IMR-90 (cell line): ENCODE measurements around the gene TMEM181. TPM values are rescaled to one million over a fixed set of nuclear protein-coding genes. Genes with fewer than 3 reads are reported as not detected.
A peak's percentile ranks its signal among the peaks of the same experiment; 100 is the strongest.

ENCODE experiments used
- ATAC-seq: fragments of 200-7000 bp; cut with Tn5 transposase; 2 replicates; pipeline ENCODE4 v1.9.1; 2020; ENCODE audit warnings: low read depth, mild to moderate bottlenecking, moderate library complexity
- Bru-seq: library from RNA; stranded (reverse); fragments of 400-500 nt; gene quantifications from one replicate; lab custom pipeline; 2021; lab: Mats Ljungman, UMichigan
- BruChase-seq, 2 experiments: library from RNA; stranded (reverse); fragments of 400-500 nt; gene quantifications; one replicate each; lab custom pipeline; 2021; lab: Mats Ljungman, UMichigan
- BruUV-seq: library from RNA; stranded (reverse); fragments of 400-500 nt; replicated peaks from 2 replicates; lab custom pipeline; 2021; lab: Mats Ljungman, UMichigan
- CTCF ChIA-PET: fragments of 300-600 bp; formaldehyde crosslinking; extraction: SDS; loops from one replicate; lab custom pipeline; 2021; ENCODE audit warnings: antibody characterized with exemption; lab: Yijun Ruan, JAX
- POLR2A ChIA-PET: fragments of 300-600 bp; sonication (Branson Sonifier 250); formaldehyde crosslinking; loops from one replicate; lab custom pipeline; 2022; ENCODE audit warnings: antibody characterized with exemption; ENCODE audit not compliant: unreplicated experiment; lab: Charles Lee
- DNase-seq: peaks from one replicate; pipeline ENCODE4 v3.0.0; 2013
- H2AFZ ChIP-seq: replicated peaks from 2 replicates; pipeline ENCODE3; 2013; ENCODE audit warnings: low read length, mild to moderate bottlenecking; ENCODE audit not compliant: poor library complexity
- H2AK5ac ChIP-seq: 2 replicates; pipeline ENCODE4 v1.6.1; 2013; ENCODE audit warnings: low read depth, low read length, inconsistent platforms
- H2AK9ac ChIP-seq: replicated peaks from 2 replicates; pipeline ENCODE3; 2013; ENCODE audit warnings: mild to moderate bottlenecking, low read depth, low read length, moderate library complexity; ENCODE audit not compliant: poor library complexity
- H2BK120ac ChIP-seq: 2 replicates; pipeline ENCODE4 v1.6.1; 2013; ENCODE audit warnings: low read depth, low read length, inconsistent platforms
- H2BK15ac ChIP-seq: 3 replicates; pipeline ENCODE4 v1.6.1; 2013; ENCODE audit warnings: low read depth, low read length, inconsistent platforms
- H2BK20ac ChIP-seq: 2 replicates; pipeline ENCODE4 v1.6.1; 2013; ENCODE audit warnings: low read depth, mild to moderate bottlenecking, inconsistent platforms, low read length, moderate library complexity
- H2BK5ac ChIP-seq: 2 replicates; pipeline ENCODE4 v1.6.1; 2013; ENCODE audit warnings: mild to moderate bottlenecking, low read depth, low read length, inconsistent platforms; ENCODE audit not compliant: poor library complexity, severe bottlenecking
- H3K14ac ChIP-seq: replicated peaks from 2 replicates; pipeline ENCODE4 v1.6.1; 2013; ENCODE audit warnings: low read depth, low read length, inconsistent platforms
- H3K18ac ChIP-seq: 2 replicates; pipeline ENCODE4 v1.6.1; 2013; ENCODE audit warnings: low read depth, low read length, control low read depth
- H3K23ac ChIP-seq: 2 replicates; pipeline ENCODE4 v1.6.1; 2013; ENCODE audit warnings: low read depth, low read length, inconsistent platforms
- H3K27ac ChIP-seq: 2 replicates; pipeline ENCODE4 v1.5.1; 2013; ENCODE audit warnings: mild to moderate bottlenecking, control low read depth, low read length; ENCODE audit not compliant: insufficient read depth
- H3K27me3 ChIP-seq: 2 replicates; pipeline ENCODE4 v1.6.1; 2013; ENCODE audit warnings: low read length; ENCODE audit not compliant: control insufficient read depth, insufficient read depth
- H3K36me3 ChIP-seq: 2 replicates; pipeline ENCODE4 v1.6.1; 2013; ENCODE audit warnings: low read length, mixed read lengths; ENCODE audit not compliant: control insufficient read depth, insufficient read depth
- H3K4ac ChIP-seq: 2 replicates; pipeline ENCODE4 v1.6.1; 2013; ENCODE audit warnings: low read depth, low read length, inconsistent platforms
- H3K4me1 ChIP-seq: 2 replicates; pipeline ENCODE4 v1.6.1; 2013; ENCODE audit warnings: low read length, mixed read lengths; ENCODE audit not compliant: control insufficient read depth, insufficient read depth
- H3K4me2 ChIP-seq: 2 replicates; pipeline ENCODE4 v1.6.1; 2013; ENCODE audit warnings: low read depth, mild to moderate bottlenecking, control low read depth, low read length, moderate library complexity
- H3K4me3 ChIP-seq: 2 replicates; pipeline ENCODE4 v1.5.1; 2013; ENCODE audit warnings: low read depth, mild to moderate bottlenecking, control low read depth, low read length, moderate library complexity; ENCODE audit not compliant: insufficient read depth
- H3K56ac ChIP-seq: 2 replicates; pipeline ENCODE4 v1.6.1; 2013; ENCODE audit warnings: low read length, inconsistent platforms; ENCODE audit not compliant: insufficient read depth; ENCODE audit errors: extremely low read depth
- H3K79me1 ChIP-seq, 2 experiments: 2 replicates each; pipeline ENCODE4 v1.6.1; 2013; ENCODE audit warnings: low read length in 2 of 2, inconsistent platforms in 1 of 2, low read depth in 1 of 2
- H3K9ac ChIP-seq: 2 replicates; pipeline ENCODE4 v1.6.1; 2013; ENCODE audit warnings: low read depth, low read length, control low read depth
- H3K9me1 ChIP-seq: 2 replicates; pipeline ENCODE4 v1.6.1; 2013; ENCODE audit warnings: low read length, inconsistent platforms; ENCODE audit not compliant: insufficient read depth
- H3K9me3 ChIP-seq: 2 replicates; pipeline ENCODE4 v1.6.1; 2013; ENCODE audit warnings: low read length; ENCODE audit not compliant: control insufficient read depth, insufficient read depth
- H4K20me1 ChIP-seq: 2 replicates; pipeline ENCODE4 v1.6.1; 2013; ENCODE audit warnings: low read length, inconsistent platforms; ENCODE audit not compliant: insufficient read depth
- H4K5ac ChIP-seq: 2 replicates; pipeline ENCODE4 v1.6.1; 2013; ENCODE audit warnings: mild to moderate bottlenecking, low read depth, low read length, control low read depth
- H4K8ac ChIP-seq, 2 experiments: 2 replicates each; pipeline ENCODE4 v1.6.1; 2013; ENCODE audit warnings: low read depth in 2 of 2, low read length in 2 of 2, control low read depth in 1 of 2, inconsistent platforms in 1 of 2
- H4K91ac ChIP-seq: 2 replicates; pipeline ENCODE4 v1.6.1; 2013; ENCODE audit warnings: low read depth, low read length, inconsistent platforms; ENCODE audit not compliant: insufficient read depth
- BHLHE40 ChIP-seq: fragments of 150-350 bp; IDR thresholded peaks from 2 replicates; pipeline ENCODE4 v1.6.1; 2016; ENCODE audit warnings: mild to moderate bottlenecking, low read depth, low read length
- CEBPB ChIP-seq: IDR thresholded peaks from 2 replicates; pipeline ENCODE4 v1.6.1; 2012; ENCODE audit warnings: low read depth, low read length, improper control_type of control experiment
- MAFK ChIP-seq: IDR thresholded peaks from 2 replicates; pipeline ENCODE4 v1.6.1; 2012; ENCODE audit warnings: low read depth, low read length, improper control_type of control experiment
- MAZ ChIP-seq: IDR thresholded peaks from 2 replicates; pipeline ENCODE4 v1.6.1; 2012; ENCODE audit warnings: low read depth, mild to moderate bottlenecking, low read length, improper control_type of control experiment, moderate library complexity, borderline replicate concordance
- MXI1 ChIP-seq: IDR thresholded peaks from 2 replicates; pipeline ENCODE4 v1.6.1; 2012; ENCODE audit warnings: low read depth, mild to moderate bottlenecking, low read length, moderate library complexity, borderline replicate concordance
- NFE2L2 ChIP-seq: fragments of 150-350 bp; IDR thresholded peaks from 2 replicates; pipeline ENCODE4 v1.6.1; 2016; ENCODE audit warnings: low read depth, mild to moderate bottlenecking, low read length
- POLR2A ChIP-seq: IDR thresholded peaks from 2 replicates; pipeline ENCODE4 v1.6.1; 2012; ENCODE audit warnings: mild to moderate bottlenecking, low read depth, low read length
- RAD21 ChIP-seq: IDR thresholded peaks from 2 replicates; pipeline ENCODE4 v1.6.1; 2012; ENCODE audit warnings: low read length, improper control_type of control experiment
- RCOR1 ChIP-seq: IDR thresholded peaks from 2 replicates; pipeline ENCODE4 v1.6.1; 2012; ENCODE audit warnings: mild to moderate bottlenecking, low read length, improper control_type of control experiment; ENCODE audit not compliant: insufficient replicate concordance
- SMC3 ChIP-seq: fragments of 150-350 bp; IDR thresholded peaks from 2 replicates; pipeline ENCODE4 v1.6.1; 2016; ENCODE audit warnings: low read depth, mild to moderate bottlenecking, antibody characterized with exemption, low read length, moderate library complexity
- WGBS, 2 experiments: methylation state at CpG; one replicate each; pipeline versions ENCODE4 v1.1.5 to v1.1.7; 2013; ENCODE audit warnings: missing lambda C conversion rate in 2 of 2; ENCODE audit not compliant: insufficient read length in 1 of 2; ENCODE audit errors: extremely low coverage in 2 of 2; 5-methylcytosine and 5-hydroxymethylcytosine counted together
- dilution Hi-C: fragments of 300-500 bp; cut with HindIII; formaldehyde crosslinking; loops from one replicate; pipeline ENCODE4 v1.14.3; 2018; ENCODE audit warnings: low sequenced_read_pairs; ENCODE audit not compliant: unreplicated experiment
- in situ Hi-C: fragments of 300-500 bp; cut with MboI; formaldehyde crosslinking; loops from 3 replicates; pipeline ENCODE4 v1.14.3; 2019; ENCODE audit warnings: low sequenced_read_pairs, inconsistent platforms, mixed read lengths
- intact Hi-C: fragments of 100-400 bp; cut with micrococcal nuclease; formaldehyde crosslinking; loops from 2 replicates; pipeline ENCODE4 v1.10.0; 2022
- long read RNA-seq: library from polyadenylated mRNA; unstranded; transcript quantifications from one replicate; pipeline ENCODE4 v2.0.0, GENCODE V29; 2021; ENCODE audit not compliant: unreplicated experiment
- polyA plus RNA-seq, 3 experiments: library from polyadenylated mRNA; depleted of rRNA; stranded (reverse); fragments of >200 nt; gene quantifications; 2 replicates each; pipeline ENCODE4 v1.2.3, GENCODE V29; 2012; ENCODE audit warnings: low replicate concordance in 1 of 3
- total RNA-seq: library from RNA; depleted of rRNA; stranded (reverse); fragments of >200 nt; gene quantifications from 2 replicates; pipeline ENCODE4 v1.2.3, GENCODE V29; 2012; rRNA removed
- TF ChIP-seq, protein P1 (sequence below): conservative IDR thresholded peaks from 2 replicates; pipeline ENCODE4 v1.5.1; 2012; ENCODE audit warnings: mild to moderate bottlenecking, low read depth, low read length, improper control_type of control experiment

Gene TMEM181, protein sequence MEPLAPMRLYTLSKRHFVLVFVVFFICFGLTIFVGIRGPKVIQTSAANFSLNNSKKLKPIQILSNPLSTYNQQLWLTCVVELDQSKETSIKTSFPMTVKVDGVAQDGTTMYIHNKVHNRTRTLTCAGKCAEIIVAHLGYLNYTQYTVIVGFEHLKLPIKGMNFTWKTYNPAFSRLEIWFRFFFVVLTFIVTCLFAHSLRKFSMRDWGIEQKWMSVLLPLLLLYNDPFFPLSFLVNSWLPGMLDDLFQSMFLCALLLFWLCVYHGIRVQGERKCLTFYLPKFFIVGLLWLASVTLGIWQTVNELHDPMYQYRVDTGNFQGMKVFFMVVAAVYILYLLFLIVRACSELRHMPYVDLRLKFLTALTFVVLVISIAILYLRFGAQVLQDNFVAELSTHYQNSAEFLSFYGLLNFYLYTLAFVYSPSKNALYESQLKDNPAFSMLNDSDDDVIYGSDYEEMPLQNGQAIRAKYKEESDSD
- total RNA-seq (27.8 and 40.0 TPM in 2 replicates), polyA plus RNA-seq (2012; rRNA removed) (16.8 and 22.8 TPM in 2 replicates), Bru-seq, nascent RNA (percentile 87 among the genes with signal in this experiment), BruChase-seq, experiment 1, labeled RNA remaining after a 6-hour chase (percentile 95 among the genes with signal in this experiment), BruChase-seq, experiment 2, labeled RNA remaining after a 2-hour chase (percentile 96 among the genes with signal in this experiment)
- 6.0 and 9.4 TPM in 2 replicates for polyA plus RNA-seq (2012; cell fraction: cytosol; rRNA removed)
- polyA plus RNA-seq (2012; cell fraction: nucleus; rRNA removed; ENCODE audit: low replicate concordance) = 4.9 and 22.2 TPM in 2 replicates
- long read RNA-seq, partial matches to known transcripts = 20 of 76 reads
- long read RNA-seq, other reads (novel, unspliced or antisense) = 56 of 76 reads

DNA sequence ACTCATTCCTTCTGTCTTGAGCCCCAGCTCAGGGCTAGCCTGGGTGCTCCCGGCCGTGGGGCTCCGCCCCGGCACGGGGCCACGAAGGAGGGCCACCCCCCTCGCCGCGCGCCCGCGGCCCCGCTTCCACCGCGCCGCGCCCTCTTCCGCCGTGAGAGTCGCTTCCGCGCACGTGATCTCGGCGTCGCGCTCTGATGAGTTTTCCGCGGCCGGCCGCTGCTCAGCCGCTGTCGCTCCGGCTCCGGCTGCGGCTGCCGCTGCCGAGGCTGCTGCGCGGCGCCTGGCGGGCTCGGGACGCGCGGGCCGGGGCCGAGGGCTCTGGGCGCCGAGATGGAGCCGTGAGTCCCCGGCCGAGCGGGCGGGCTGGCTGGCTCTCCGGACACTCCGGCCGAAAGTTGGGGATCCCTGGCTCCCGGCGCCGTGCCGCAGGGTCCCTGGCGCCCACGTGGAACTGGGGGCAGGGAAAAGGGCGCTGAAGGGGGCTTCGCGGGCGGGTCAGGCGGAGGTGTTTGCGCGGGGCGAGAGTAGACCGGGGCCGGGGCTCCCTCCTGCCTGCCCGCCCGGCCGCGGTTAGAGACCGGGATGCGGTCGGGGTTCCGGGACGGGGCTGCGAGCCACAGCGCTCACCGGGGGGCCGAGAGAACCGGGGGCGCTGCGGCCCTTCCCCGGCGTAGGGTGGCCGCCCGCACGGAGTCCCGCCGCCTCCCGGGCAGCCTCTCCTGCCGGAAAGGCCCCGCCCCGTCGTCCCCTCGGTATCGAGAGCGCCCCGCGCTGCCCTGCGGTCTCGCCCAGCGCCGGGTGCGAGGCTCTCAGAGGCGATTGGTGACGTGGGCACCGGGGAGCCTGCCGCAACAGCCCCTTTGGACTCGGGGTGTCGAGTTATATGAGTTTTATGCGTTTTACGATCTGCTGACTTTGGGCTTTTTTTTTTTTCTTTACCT, at the start of gene TMEM181:
Gene TMEM181, plus strand, starts transcription at position 197 of the 941 bp plus-strand sequence. Its CDS starts 134 bp downstream, at position 331.
- H3K4me3 ChIP-seq = peak within 1 kb of the TSS; percentile 76
- H3K4me1 ChIP-seq = peaks cover 12% of the 10 kb centered on the region
- in situ Hi-C loops (no loop called here), dilution Hi-C loops (no loop called here), intact Hi-C loops (loop anchor here (2.0 kb wide), 1 partner anchor 41 kb away; no protein-coding TSS in a partner anchor)
- peak; percentile 80 for DNase-seq
- H3K27me3 ChIP-seq = no peaks in the 10 kb centered on the region
- peak within 1 kb of the TSS; percentile 98 to 99 for H4K8ac ChIP-seq
- 0% methylated on average over 73 of the region's 120 CpGs; no CpG with 5 or more reads in 1 of the 2 experiments for WGBS, 2 experiments
- peak within 1 kb of the TSS; percentile 94 for H3K18ac ChIP-seq
- peak within 1 kb of the TSS; percentile 95 for H3K4me2 ChIP-seq
- H3K23ac ChIP-seq = peak within 1 kb of the TSS; percentile 89
- peak within 1 kb of the TSS; percentile 95 for H4K91ac ChIP-seq
- H3K27ac ChIP-seq = peak within 1 kb of the TSS; percentile 95
- H3K4ac ChIP-seq = peak within 1 kb of the TSS; percentile 87
- peak within 1 kb of the TSS; percentile 93 for H3K14ac ChIP-seq
- H3K9me3 ChIP-seq = no peaks in the 10 kb centered on the region
- peak within 1 kb of the TSS; percentile 50 for H2BK120ac ChIP-seq
- ChIA-PET POLR2A (interaction anchor here (0.7 kb wide), 1 partner anchor 125 kb away, joined by 3 read pairs; no protein-coding TSS in a partner anchor), CTCF (interaction anchor here (0.8 kb wide), 1 partner anchor 10 kb away, joined by 3 read pairs; no protein-coding TSS in a partner anchor)
- peaks cover 43% of the 10 kb centered on the region for H4K20me1 ChIP-seq
- peak within 1 kb of the TSS; percentile 96 for H3K9ac ChIP-seq
- H4K5ac ChIP-seq = peak within 1 kb of the TSS; percentile 100
- H2BK15ac ChIP-seq = peak within 1 kb of the TSS; percentile 55; the same call in 2 of the 3 replicates
- peak within 1 kb of the TSS; percentile 90 for H2AFZ ChIP-seq
- peak within 1 kb of the TSS; percentile 91 for H3K56ac ChIP-seq
- peak within 1 kb of the TSS; percentile 91 for H2AK9ac ChIP-seq
- peak; percentile 74 for ATAC-seq
- peak within 1 kb of the TSS; percentile 62 for H2AK5ac ChIP-seq
- peak within 1 kb of the TSS; percentile 50; the same call in 1 of the 2 replicates for H2BK20ac ChIP-seq
- H2BK5ac ChIP-seq = peak within 1 kb of the TSS; percentile 76
- no peaks in the 10 kb centered on the region for H3K36me3 ChIP-seq
- peaks cover 25% of the 10 kb centered on the region for H3K9me1 ChIP-seq
- BruUV-seq = no TSS peak
- H3K79me1 ChIP-seq = peaks cover 13 to 47% of the 10 kb centered on the region in 2 experiments; a peak in 3 of 4 replicates
- TF ChIP-seq CEBPB (no peak), MAZ (peak; percentile 63; the same call in 1 of the 2 replicates), SMC3 (no peak), NFE2L2 (no peak), MXI1 (no peak), RCOR1 (no peak), RAD21 (no peak; the same call in 1 of the 2 replicates), MAFK (no peak), BHLHE40 (peak; percentile 91), POLR2A (peak; percentile 82)
- TF ChIP-seq, protein P1, sequence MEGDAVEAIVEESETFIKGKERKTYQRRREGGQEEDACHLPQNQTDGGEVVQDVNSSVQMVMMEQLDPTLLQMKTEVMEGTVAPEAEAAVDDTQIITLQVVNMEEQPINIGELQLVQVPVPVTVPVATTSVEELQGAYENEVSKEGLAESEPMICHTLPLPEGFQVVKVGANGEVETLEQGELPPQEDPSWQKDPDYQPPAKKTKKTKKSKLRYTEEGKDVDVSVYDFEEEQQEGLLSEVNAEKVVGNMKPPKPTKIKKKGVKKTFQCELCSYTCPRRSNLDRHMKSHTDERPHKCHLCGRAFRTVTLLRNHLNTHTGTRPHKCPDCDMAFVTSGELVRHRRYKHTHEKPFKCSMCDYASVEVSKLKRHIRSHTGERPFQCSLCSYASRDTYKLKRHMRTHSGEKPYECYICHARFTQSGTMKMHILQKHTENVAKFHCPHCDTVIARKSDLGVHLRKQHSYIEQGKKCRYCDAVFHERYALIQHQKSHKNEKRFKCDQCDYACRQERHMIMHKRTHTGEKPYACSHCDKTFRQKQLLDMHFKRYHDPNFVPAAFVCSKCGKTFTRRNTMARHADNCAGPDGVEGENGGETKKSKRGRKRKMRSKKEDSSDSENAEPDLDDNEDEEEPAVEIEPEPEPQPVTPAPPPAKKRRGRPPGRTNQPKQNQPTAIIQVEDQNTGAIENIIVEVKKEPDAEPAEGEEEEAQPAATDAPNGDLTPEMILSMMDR = no peak; the same call in 1 of the 2 replicates
